AG04450 (cell line): ENCODE measurements around the gene SYPL1. TPM values are rescaled to one million over a fixed set of nuclear protein-coding genes. Genes with fewer than 3 reads are reported as not detected.

ENCODE experiments used
- CTCF ChIA-PET: fragments of 300-600, 350-600 bp; formaldehyde crosslinking; extraction: SDS; loops from one replicate; lab custom pipeline; 2022; ENCODE audit warnings: antibody characterized with exemption, inconsistent platforms; lab: Charles Lee
- POLR2A ChIA-PET: fragments of 350-600 bp; formaldehyde crosslinking; extraction: SDS; loops from one replicate; lab custom pipeline; 2021; ENCODE audit warnings: antibody characterized with exemption, inconsistent platforms; lab: Yijun Ruan, JAX
- DNase-seq: peaks from one replicate; pipeline ENCODE4 v3.0.0-alpha.2; 2011; ENCODE audit warnings: low read depth, low spot score
- H3K27ac ChIP-seq: one replicate; pipeline ENCODE4 v1.5.1; 2012; ENCODE audit warnings: low read depth, low read length, control low read depth
- H3K27me3 ChIP-seq: one replicate; pipeline ENCODE4 v1.6.0; 2012; ENCODE audit warnings: low read length; ENCODE audit not compliant: control insufficient read depth, insufficient read depth
- H3K4me3 ChIP-seq: 2 replicates; pipeline ENCODE4 v1.5.1; 2011; ENCODE audit warnings: mild to moderate bottlenecking, low read depth, low read length, control low read depth
- H3K9me3 ChIP-seq: 2 replicates; pipeline ENCODE4 v1.5.1; 2012; ENCODE audit warnings: low read length; ENCODE audit not compliant: control insufficient read depth, insufficient read depth
- CTCF ChIP-seq: IDR thresholded peaks from 2 replicates; pipeline ENCODE4 v1.5.1; 2011; ENCODE audit warnings: low read depth, low read length, control low read depth, inconsistent platforms
- polyA plus RNA-seq: library from polyadenylated mRNA; depleted of rRNA; stranded (reverse); fragments of >200 nt; gene quantifications from 2 replicates; pipeline ENCODE4 v1.2.3, GENCODE V29; 2011

The SYPL1 gene
- polyA plus RNA-seq, 1 experiment = 84.7 TPM

GRCh38 chr7:106057962-106058927, 53.9 kb downstream of the SYPL1 start:
- peaks cover 4% of the 10 kb centered on the region; the same call in 1 of the 2 replicates for H3K9me3 ChIP-seq
- ChIA-PET POLR2A (no interaction called here), CTCF (interaction anchor here (0.6 to 6.0 kb wide), 8 partner anchors 7 to 1418 kb away, joined by 3 to 153 read pairs (median 4); no protein-coding TSS in a partner anchor)
- TF ChIP-seq CTCF = no peak
- H3K4me3 ChIP-seq = no peak overlapping the region
- no peak overlapping the region for H3K27ac ChIP-seq
- peaks cover 10% of the 10 kb centered on the region for H3K27me3 ChIP-seq
- DNase-seq = no peak

GRCh38 chr7:106057204-106057961, 54.7 kb downstream of the SYPL1 start:
- no peak overlapping the region for H3K4me3 ChIP-seq
- CTCF ChIA-PET = interaction anchor here (0.5 to 6.0 kb wide), 16 partner anchors 8 to 1418 kb away, joined by 3 to 153 read pairs (median 4); no protein-coding TSS in a partner anchor
- POLR2A ChIA-PET = no interaction called here
- H3K9me3 ChIP-seq = peaks cover 4% of the 10 kb centered on the region; the same call in 1 of the 2 replicates
- DNase-seq = no peak
- H3K27me3 ChIP-seq = peaks cover 13% of the 10 kb centered on the region
- no peak for TF ChIP-seq CTCF
- H3K27ac ChIP-seq = no peak overlapping the region

GRCh38 chr7:106056513-106057203, 55.5 kb downstream of the SYPL1 start:
- H3K27ac ChIP-seq = no peak overlapping the region
- POLR2A ChIA-PET = no interaction called here

GRCh38 chr7:106054971-106055532, 57.1 kb downstream of the SYPL1 start:
- TF ChIP-seq CTCF = no peak
- no peak overlapping the region for H3K27ac ChIP-seq
- ChIA-PET POLR2A (no interaction called here), CTCF (interaction anchor here (6.0 kb wide), 1 partner anchor 98 kb away, joined by 153 read pairs; no protein-coding TSS in a partner anchor)
- DNase-seq = no peak
- no peaks in the 10 kb centered on the region; the same call in 1 of the 2 replicates for H3K9me3 ChIP-seq
- no peak overlapping the region for H3K4me3 ChIP-seq
- peaks cover 13% of the 10 kb centered on the region for H3K27me3 ChIP-seq

More at GRCh38 chr7:106056513-106057203, 55.5 kb downstream of the SYPL1 start:
- H3K4me3 ChIP-seq = no peak overlapping the region
- peaks cover 4% of the 10 kb centered on the region; the same call in 1 of the 2 replicates for H3K9me3 ChIP-seq
- TF ChIP-seq CTCF = peak; percentile 90
- peak; percentile 26 for DNase-seq
- CTCF ChIA-PET = interaction anchor here (0.5 to 6.0 kb wide), 12 partner anchors 9 to 1070 kb away, joined by 3 to 153 read pairs (median 4); no protein-coding TSS in a partner anchor
- H3K27me3 ChIP-seq = peaks cover 13% of the 10 kb centered on the region
